ENCODE results near the gene ZNF282.
A peak's percentile ranks its signal among the peaks of the same experiment; 100 is the strongest.

ZNF282 gene

GRCh38 chr7:149239345-149240143, 44.2 kb downstream of the ZNF282 start, which contains the start of gene ZNF212 (continued):
- no peak for TF ChIP-seq ZNF433 (tag by site-specific recombination; IDR thresholded peaks at IDR 0.05; ENCODE audit: low read depth)
- no peak for TF ChIP-seq ZNF747 (tag by site-specific recombination; IDR thresholded peaks at IDR 0.05)
- TF ChIP-seq PRDM6 (tag by site-specific recombination; IDR thresholded peaks at IDR 0.05) = no peak
- TF ChIP-seq KLF10 (tag by site-specific recombination; IDR thresholded peaks at IDR 0.05) = peak; percentile 39; the same call in 1 of the 2 replicates
- 0 out of 2 replicates have a peak, but pooled peaks have one; percentile 34 for TF ChIP-seq ZNF10 (tag by site-specific recombination; IDR thresholded peaks at IDR 0.05)
- TF ChIP-seq ZNF366 (tag by site-specific recombination; conservative IDR thresholded peaks at IDR 0.05) = 0 out of 2 replicates have a peak, but pooled peaks have one; percentile 16
- no peak for TF ChIP-seq ZNF274 (IDR thresholded peaks at IDR 0.05; ENCODE audit: low read length)
- TF ChIP-seq ZNF274 (tag by site-specific recombination; IDR thresholded peaks at IDR 0.05; ENCODE audit: borderline replicate concordance) = no peak
- no peak for TF ChIP-seq ZNF701 (tag by site-specific recombination; IDR thresholded peaks at IDR 0.05)
- TF ChIP-seq GLI4 (tag by site-specific recombination; IDR thresholded peaks at IDR 0.05) = no peak
- TF ChIP-seq ZBTB11 (tag by site-specific recombination; conservative IDR thresholded peaks at IDR 0.05; ENCODE audit: low read depth) = peak; percentile 24; the same call in 1 of the 2 replicates
- TF ChIP-seq ZNF416 (tag by site-specific recombination; IDR thresholded peaks at IDR 0.05) = no peak
- no peak for TF ChIP-seq ATF2 (tag by site-specific recombination; IDR thresholded peaks at IDR 0.05; ENCODE audit: low read depth)
- TF ChIP-seq ZNF624 (tag by site-specific recombination; IDR thresholded peaks at IDR 0.05) = no peak
- TF ChIP-seq ZNF692 (tag by site-specific recombination; IDR thresholded peaks at IDR 0.05) = peak; percentile 79
- peak; percentile 82 for TF ChIP-seq ZNF24 (tag by site-specific recombination; IDR thresholded peaks at IDR 0.05)
- no peak for TF ChIP-seq REPIN1 (tag by site-specific recombination; IDR thresholded peaks at IDR 0.05; ENCODE audit: low read depth)
- TF ChIP-seq ZBTB26 (tag by site-specific recombination; optimal IDR thresholded peaks at IDR 0.05) = peak; percentile 80
- TF ChIP-seq ZFHX2 (tag by site-specific recombination; conservative IDR thresholded peaks at IDR 0.05) = peak; percentile 52; the same call in 1 of the 2 replicates
- TF ChIP-seq PRDM4 (tag by site-specific recombination; IDR thresholded peaks at IDR 0.05) = no peak; the same call in 1 of the 2 replicates
- TF ChIP-seq ZNF114 (tag by site-specific recombination; IDR thresholded peaks at IDR 0.05) = no peak
- TF ChIP-seq ZNF174 (tag by site-specific recombination; IDR thresholded peaks at IDR 0.05) = no peak
- TF ChIP-seq WT1 (tag by site-specific recombination; IDR thresholded peaks at IDR 0.05) = no peak; the same call in 1 of the 2 replicates
- no peak for TF ChIP-seq ZNF426 (tag by site-specific recombination; IDR thresholded peaks at IDR 0.05)
- TF ChIP-seq ZNF544 (tag by site-specific recombination; IDR thresholded peaks at IDR 0.05) = no peak
- no peak; the same call in 1 of the 2 replicates for TF ChIP-seq KLF1 (tag by site-specific recombination; IDR thresholded peaks at IDR 0.05)
- TF ChIP-seq ZNF223 (tag by site-specific recombination; IDR thresholded peaks at IDR 0.05) = no peak
- peak; percentile 91 for TF ChIP-seq ZNF660 (tag by site-specific recombination; IDR thresholded peaks at IDR 0.05)

Data from HEK293 (cell line).